Activated gamma-delta T cell treated with anti-CD3 and anti-CD28 coated beads, Interleukin-2, amount 50 U/mL, for 16 hours (primary cell): Measurements from ENCODE around the gene SF3A1.

ENCODE experiments used
- DNase-seq: peaks from one replicate; pipeline ENCODE4 v3.0.0-alpha.2; 2020; ENCODE audit warnings: low read depth

Gene SF3A1

DNA sequence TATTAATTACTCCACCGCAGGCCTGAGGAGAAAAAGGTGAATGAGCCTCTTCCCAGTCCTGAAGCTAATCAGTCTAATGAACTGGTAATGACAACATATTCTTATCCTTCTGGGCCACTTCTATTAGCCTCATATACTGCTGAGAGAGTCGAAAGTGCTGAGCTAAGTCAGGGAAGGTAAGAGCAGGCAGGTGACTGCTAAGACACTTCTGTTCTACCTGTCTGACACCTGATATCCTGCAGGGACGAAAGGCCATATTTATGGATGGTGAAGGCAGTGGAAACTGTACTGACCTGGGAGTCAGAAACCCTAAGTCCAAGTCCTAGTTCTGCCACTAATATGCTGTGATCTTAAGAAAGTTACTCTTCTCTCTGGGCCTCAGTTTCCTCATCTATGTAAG is 33.4 kb downstream of the SF3A1 start:
- no peak for DNase-seq

GRCh38 chr22:30321461-30321860 is 35.2 kb downstream of the SF3A1 start:
- DNase-seq: no peak

- DNase-seq: no peak
Observed at GRCh38 chr22:30320021-30320556, 36.6 kb downstream of the SF3A1 start.

- no peak for DNase-seq
Observed at GRCh38 chr22:30318799-30319419, 37.8 kb downstream of the SF3A1 start.

DNA sequence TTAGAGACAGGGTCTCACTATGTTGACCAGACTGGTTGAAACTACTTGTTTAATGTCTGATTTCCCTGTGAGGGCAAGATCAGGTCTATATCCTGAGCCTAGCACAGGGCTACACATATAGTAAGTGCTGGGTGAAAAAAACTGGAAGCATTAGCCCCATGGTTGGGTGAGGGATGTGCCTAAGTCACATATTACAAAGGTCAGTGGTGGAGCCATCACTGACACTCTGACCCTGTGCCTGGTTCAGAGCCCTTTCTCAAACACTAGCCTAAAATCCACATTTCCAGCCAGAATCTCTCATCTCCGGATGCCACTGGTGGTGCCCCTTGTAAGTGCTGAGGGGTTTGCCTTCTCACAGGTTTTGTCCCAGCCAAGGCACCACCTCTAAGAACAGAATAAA is 38.9 kb downstream of the SF3A1 start:
- no peak for DNase-seq

GRCh38 chr22:30315962-30316576 is 40.6 kb downstream of the SF3A1 start:
- DNase-seq: no peak

GRCh38 chr22:30314915-30315314 is 41.8 kb downstream of the SF3A1 start:
- no peak for DNase-seq

DNA sequence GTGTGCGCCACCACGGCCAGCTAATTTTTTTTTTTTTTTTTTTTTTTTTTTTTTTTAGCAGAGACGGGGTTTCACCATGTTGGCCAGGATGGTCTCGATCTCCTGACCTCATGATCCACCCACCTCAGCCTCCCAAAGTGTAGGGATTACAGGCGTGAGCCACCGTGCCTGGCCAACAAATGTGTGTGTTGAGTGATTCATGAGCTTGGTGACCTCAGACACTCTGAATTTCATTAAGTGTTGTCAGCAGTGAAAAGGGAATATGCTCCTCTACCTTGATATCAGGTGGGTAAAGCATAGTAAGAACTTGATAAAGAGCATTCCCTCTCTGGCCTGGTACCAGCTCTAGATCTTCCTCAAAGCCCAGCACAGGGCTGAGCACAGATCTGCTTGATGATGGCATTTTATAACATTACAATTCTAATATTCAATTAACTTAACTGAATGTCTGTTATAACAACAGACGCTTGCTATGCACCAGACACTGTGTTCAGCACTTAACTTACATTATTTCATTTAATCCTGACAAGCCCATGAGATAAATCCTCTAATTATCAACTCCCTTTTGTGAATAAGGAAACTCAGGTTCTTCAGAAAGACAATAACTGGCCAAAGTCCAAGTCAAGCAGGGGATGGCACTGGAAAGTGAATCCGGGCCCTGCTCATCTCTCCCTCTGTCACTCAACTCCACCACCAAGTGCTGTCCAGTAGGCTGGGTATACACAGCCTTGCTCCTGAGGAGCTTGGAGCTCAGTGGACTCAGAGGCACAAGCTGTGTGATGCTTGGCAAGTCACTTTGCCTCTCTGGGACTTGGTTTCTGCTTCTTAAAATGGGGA is 42.9 kb downstream of the SF3A1 start:
- no peak for DNase-seq

DNA sequence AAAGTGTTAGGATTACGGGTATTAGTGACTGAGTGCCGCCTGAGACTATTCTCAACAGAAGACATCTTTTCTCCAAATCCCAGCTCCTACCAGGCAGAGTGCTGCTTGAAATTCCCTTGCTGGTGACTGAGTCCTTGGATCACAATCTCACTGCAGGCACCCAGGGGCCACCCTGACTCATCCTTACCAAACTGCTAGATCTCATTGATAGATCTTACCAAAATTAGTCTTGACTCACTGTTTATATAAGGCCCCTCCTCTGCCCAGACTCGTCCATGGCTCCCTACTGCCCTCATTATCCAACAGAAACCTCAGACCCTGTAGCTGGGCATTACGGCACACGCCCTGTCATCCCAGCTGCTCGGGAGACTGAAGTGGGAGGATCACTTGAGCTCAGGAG is 44.6 kb downstream of the SF3A1 start:
- no peak for DNase-seq

GRCh38 chr22:30310881-30311771 is 45.6 kb downstream of the SF3A1 start:
- no peak for DNase-seq

- no peak for DNase-seq
Observed at GRCh38 chr22:30309951-30310741, 46.5 kb downstream of the SF3A1 start.

DNA sequence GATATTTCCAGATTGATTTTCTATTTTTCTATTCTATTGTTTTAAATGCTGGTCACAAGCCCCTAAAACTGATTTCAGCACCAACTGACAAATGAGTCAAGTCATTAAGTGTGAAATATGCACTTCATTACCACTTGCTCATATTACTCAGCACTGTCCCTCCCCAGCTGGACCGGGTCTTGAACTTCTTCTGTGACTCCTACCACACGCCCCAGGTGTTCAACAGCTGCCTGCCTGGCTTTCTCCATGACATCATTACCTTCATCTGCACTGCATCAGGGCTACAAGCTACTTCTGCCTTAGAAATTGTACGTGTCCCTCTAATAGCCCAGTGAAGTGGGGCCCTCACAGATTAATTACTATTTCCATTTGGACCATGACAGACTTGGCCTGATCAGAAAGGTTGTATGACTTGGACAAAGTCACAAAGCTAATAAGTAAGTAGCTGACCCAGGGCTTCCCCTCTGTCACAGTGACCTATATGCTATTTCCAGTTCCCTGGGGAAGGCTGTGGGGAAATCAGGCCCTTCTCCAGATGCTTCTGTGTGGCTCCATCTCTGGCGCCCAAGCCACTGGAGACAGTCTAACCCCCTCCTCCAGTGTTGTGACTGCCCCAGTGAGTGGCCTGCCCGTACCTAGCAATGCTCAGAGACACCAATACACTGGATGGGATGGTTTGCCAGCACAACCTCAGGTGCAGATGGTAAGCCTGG is 48.0 kb downstream of the SF3A1 start:
- DNase-seq: no peak

GRCh38 chr22:30308093-30308492 is 48.6 kb downstream of the SF3A1 start:
- no peak for DNase-seq

GRCh38 chr22:30307041-30307574 is 49.6 kb downstream of the SF3A1 start:
- no peak for DNase-seq

GRCh38 chr22:30306627-30307011 is 50.1 kb downstream of the SF3A1 start:
- no peak for DNase-seq

- DNase-seq: no peak
Observed at GRCh38 chr22:30305906-30306626, 50.6 kb downstream of the SF3A1 start.

DNA sequence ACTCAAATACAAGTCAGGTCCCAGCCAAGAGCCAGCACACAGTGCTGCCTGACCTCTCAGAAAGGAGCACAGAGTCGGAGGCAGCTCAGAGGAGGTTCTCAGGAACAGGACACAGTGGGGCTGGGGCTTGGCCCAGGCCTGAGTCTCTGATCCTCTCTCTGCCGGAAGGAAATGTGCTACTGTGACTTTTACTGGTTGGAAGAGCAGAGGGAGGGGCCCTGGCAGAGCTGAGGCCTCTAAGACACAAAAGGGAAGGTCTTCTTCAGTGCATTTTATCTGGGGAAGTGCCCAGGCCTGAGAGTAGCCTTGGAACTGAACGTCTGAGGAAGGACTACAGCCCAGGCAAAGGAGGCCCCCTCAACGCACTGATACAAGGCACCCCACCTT is 51.2 kb downstream of the SF3A1 start:
- DNase-seq: no peak

GRCh38 chr22:30304495-30305244 is 52.0 kb downstream of the SF3A1 start:
- no peak for DNase-seq

DNA sequence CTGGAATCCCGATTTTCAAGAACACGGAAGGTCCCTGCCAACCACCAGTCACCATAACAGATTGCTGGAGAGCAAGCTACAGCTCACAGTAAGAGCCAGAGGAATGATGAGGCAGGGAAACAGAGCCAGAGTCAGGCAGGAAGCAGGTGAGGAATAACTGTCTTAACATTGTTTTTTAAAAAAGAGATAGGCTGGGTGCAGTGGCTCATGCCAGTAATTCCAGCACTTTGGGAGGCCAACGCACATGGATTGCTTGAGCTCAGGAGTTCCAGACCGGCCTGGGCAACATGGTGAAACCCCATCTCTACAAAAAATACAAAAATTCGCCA is 53.9 kb downstream of the SF3A1 start:
- no peak for DNase-seq
